ENCODE data around the gene DDB1.

GRCh38 chr11:61273178-61274078 is 59.5 kb downstream of the DDB1 start:
- TF ChIP-seq POLR2A (IDR thresholded peaks at IDR 0.05; ENCODE audit: extremely low read depth, insufficient read length) (no peak), CTCF (IDR thresholded peaks at IDR 0.05; ENCODE audit: low read depth, low read length) (no peak), MYC (IDR thresholded peaks at IDR 0.05; ENCODE audit: low read depth, low read length) (no peak)

Data from NB4 (cell line).